Stimulated activated CD8-positive, alpha-beta memory T cell treated with anti-CD3 and anti-CD28 coated beads, Interleukin-12 subunit alpha, Interleukin-12 subunit beta, amount 100 ng/mL, for 4 hours (primary cell): ENCODE results near the gene CNTN1.

ENCODE experiments used
- DNase-seq: peaks from one replicate; pipeline ENCODE4 v3.0.0-alpha.2; 2020; ENCODE audit warnings: low read depth

The CNTN1 gene

DNA sequence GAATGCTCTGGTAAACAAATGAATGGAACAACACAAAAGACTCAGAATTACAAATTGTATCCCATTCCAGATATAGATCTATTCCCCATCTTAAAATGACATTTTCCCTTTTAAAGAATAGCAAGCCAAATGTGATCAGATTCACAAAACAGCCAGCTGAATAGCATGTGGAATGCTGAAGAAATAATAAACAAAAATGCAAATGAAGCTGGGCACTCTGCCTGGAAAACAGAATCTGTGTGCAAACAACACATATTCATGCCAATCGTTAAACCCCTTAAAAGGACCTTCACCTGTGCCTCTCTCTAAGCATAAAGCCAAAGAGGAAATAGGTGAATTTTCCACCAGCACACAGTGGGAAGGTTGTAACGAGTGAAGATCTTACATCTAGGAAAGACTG is 428.0 kb downstream of the CNTN1 start:
- DNase-seq, result no peak

DNA sequence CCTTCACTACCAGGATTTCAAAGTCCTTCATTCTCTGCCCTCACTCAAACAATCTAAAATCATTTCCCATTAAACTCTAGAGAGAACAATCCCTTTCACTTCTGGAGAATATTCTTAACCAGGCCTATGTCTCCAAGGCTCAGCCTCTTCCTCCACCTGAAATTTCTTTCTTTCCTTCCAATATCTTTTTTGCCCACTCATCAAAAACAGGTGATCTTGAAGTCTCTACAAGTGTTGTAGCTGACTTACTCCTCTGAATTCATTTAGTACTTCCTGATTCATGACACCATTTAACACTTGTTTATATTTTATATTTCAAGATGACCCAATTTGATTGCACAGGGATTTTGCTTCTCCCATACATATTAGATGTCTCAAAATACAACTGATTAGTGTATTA is 429.1 kb downstream of the CNTN1 start:
- no peak for DNase-seq
